HAP-1 (cell line): ENCODE data around the gene ANTXR1.
"Not testable (repeated sequence)": the region's sequence is repeated elsewhere in the genome, so short reads cannot be mapped to it uniquely, and the experiment has no call there.

Experiments used
- DNase-seq, 2 experiments: peaks; one replicate each; pipeline ENCODE4 v3.0.0-alpha.2; 2016 to 2020; ENCODE audit warnings: low spot score in 2 of 2
- H3K27me3 ChIP-seq: fragments of 250-450 bp; sonication (Bioruptor Pico); 2 replicates; pipeline ENCODE4 v1.5.1; 2020; ENCODE audit warnings: low read depth, mild to moderate bottlenecking, moderate library complexity
- H3K36me3 ChIP-seq: fragments of 250-450 bp; sonication (Bioruptor Pico); replicated peaks from 2 replicates; pipeline ENCODE4 v1.5.1; 2020; ENCODE audit warnings: mild to moderate bottlenecking
- H3K4me1 ChIP-seq: fragments of 250-450 bp; sonication (Bioruptor Pico); 2 replicates; pipeline ENCODE4 v1.5.1; 2020; ENCODE audit warnings: mild to moderate bottlenecking
- H3K4me3 ChIP-seq: fragments of 250-450 bp; sonication (Bioruptor Pico); 2 replicates; pipeline ENCODE4 v1.5.1; 2020; ENCODE audit warnings: mild to moderate bottlenecking, moderate library complexity
- H3K9me3 ChIP-seq: fragments of 250-450 bp; sonication (Bioruptor Pico); 2 replicates; pipeline ENCODE4 v1.5.1; 2020; ENCODE audit warnings: mild to moderate bottlenecking, moderate library complexity
- in situ Hi-C: fragments of 300-500 bp; cut with MboI; formaldehyde crosslinking; loops from 3 replicates; pipeline ENCODE4 v1.14.3; 2020; ENCODE audit warnings: low sequenced_read_pairs, inconsistent platforms, mixed read lengths

Gene ANTXR1

DNA sequence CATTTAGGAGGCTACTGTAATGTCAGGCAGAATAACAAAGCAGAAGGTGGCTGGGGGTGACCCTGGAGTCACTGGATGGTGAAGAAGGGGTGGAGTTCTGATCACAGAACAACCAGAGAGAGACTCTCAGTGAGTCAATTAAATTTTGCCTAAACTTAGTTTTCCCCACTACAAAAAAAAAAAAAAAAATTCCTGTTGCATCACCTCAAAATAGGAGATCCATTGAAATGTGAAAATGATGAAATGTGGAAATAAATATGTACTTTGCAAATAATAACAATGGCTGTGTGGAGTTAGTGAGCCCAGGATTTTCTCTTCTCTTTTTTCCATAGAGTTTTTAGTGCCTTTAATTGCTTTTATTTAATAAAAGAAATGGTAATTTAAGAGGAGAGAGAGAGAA is 208.5 kb downstream of the ANTXR1 start:
- no peak overlapping the region for H3K4me3 ChIP-seq
- DNase-seq, result no peak
- in situ Hi-C loops, result no loop called here
- no peaks in the 10 kb centered on the region; the same call in 1 of the 2 replicates for H3K9me3 ChIP-seq
- H3K27me3 ChIP-seq, result no peaks in the 10 kb centered on the region
- H3K36me3 ChIP-seq, result no peaks in the 10 kb centered on the region
- no peaks in the 10 kb centered on the region for H3K4me1 ChIP-seq

DNA sequence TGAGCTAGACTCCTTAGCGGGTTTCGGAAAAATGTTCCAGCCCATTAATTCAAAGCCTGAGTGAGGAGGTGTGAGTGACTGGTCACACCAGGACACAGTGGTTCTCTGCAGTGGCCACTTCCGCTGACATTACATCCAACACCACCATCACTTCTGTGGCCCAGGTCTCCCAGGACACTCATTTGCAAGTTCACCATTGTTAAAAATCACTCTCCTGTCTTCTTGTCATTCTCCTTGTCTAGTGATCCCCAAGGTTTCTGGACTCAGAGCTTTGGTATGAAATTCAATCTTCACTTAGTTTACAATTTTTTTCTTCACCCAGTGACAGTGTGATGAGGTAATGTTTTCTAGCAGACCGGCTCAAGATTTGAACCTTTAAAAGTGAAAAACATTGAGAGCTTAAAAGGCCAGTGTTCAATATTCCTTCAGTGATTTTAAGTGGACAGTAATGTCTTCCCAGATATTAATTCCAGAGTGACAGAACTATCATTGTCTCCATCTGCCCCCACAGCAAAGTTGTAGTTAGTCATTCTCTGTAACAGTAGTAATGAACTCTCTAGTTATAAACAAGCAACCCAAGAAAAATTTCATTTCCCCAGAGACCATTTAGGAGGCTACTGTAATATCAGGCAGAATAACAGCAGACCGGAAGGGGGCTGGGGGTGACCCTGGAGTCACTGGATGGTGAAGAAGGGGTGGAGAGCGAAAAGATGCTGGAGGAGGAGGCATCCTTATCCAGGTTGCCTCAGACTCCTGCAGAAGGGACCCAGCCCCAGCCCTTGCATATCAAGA is 209.2 kb downstream of the ANTXR1 start:
- no peak overlapping the region for H3K4me3 ChIP-seq
- DNase-seq, result no peak
- H3K9me3 ChIP-seq, result no peaks in the 10 kb centered on the region; the same call in 1 of the 2 replicates
- H3K4me1 ChIP-seq, result no peaks in the 10 kb centered on the region
- no peaks in the 10 kb centered on the region for H3K27me3 ChIP-seq
- in situ Hi-C loops, result no loop called here
- H3K36me3 ChIP-seq, result no peaks in the 10 kb centered on the region

DNA sequence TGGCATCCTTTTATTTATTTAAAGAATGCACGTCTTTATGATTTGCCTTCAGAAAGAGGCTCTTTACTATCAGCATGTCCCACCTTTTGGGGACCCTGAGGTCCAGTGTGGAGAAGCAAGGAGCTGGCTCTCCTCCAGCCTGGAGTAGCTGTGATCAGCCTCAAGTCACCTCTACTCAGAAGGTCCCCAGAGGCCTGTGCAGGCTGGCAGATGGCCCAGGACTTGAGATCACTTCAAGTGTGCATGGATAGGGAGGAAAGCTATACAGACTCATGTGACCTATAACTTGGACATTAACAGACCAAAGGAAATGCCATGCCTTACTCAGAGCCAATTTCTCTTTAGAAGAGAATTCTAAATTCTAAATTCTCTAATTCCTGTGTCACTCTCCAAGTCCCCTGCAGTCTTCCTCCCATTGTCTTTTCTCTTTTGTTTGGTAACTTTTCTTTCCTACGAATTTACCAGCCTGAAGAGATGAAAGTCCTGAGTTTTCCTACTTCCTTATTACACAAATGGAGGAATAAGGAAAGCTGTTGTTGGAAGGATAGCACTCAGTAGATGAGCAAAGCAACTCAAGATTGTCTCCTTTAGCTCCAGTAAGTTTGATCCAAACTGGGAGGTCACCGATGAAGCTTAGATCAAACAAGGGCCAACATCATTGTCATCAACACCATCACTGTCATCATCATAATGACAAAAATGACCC is 210.1 kb downstream of the ANTXR1 start:
- no peak overlapping the region for H3K4me3 ChIP-seq
- no peaks in the 10 kb centered on the region for H3K4me1 ChIP-seq
- no peaks in the 10 kb centered on the region for H3K27me3 ChIP-seq
- no peaks in the 10 kb centered on the region for H3K36me3 ChIP-seq
- in situ Hi-C loops, result no loop called here
- no peak for DNase-seq
- H3K9me3 ChIP-seq, result no peaks in the 10 kb centered on the region; the same call in 1 of the 2 replicates

DNA sequence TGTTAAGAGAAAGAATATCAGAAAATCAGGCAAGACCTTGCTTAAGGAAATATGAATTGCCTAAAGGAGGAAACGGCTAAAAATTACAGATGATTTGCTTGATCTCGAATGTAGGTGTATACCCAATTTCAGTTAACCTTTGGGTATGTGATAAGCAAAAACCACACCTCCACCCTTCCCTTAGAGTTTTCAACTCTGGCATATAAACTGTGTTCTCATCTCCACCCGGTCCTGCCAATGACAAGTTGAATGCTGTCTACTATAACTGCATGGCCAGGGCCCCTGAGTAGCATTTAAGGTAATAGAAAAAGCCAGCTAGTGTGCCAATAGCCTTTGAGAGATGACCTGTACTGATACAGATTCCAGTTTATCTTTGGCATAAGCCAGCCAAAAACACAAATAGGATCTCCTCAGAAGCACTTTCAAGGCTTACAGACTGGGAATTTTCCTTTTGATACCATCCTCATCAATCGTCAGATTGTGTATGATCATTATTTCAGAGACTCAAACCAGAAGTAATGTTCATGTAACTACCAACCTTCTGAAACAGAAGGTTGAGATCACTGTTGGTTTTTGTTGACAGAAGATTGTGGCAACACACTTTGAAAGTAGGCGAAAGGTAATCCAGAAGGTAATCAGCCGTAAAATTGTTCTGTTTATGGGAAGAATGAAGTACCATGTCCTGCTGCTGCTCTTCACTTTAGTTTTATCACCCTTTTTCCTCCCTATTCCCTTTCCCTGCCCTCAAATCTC is 211.0 kb downstream of the ANTXR1 start:
- H3K9me3 ChIP-seq, result no peaks in the 10 kb centered on the region; the same call in 1 of the 2 replicates
- H3K27me3 ChIP-seq, result no peaks in the 10 kb centered on the region
- H3K4me3 ChIP-seq, result no peak overlapping the region
- in situ Hi-C loops, result no loop called here
- no peaks in the 10 kb centered on the region for H3K36me3 ChIP-seq
- DNase-seq, result no peak
- no peaks in the 10 kb centered on the region for H3K4me1 ChIP-seq

DNA sequence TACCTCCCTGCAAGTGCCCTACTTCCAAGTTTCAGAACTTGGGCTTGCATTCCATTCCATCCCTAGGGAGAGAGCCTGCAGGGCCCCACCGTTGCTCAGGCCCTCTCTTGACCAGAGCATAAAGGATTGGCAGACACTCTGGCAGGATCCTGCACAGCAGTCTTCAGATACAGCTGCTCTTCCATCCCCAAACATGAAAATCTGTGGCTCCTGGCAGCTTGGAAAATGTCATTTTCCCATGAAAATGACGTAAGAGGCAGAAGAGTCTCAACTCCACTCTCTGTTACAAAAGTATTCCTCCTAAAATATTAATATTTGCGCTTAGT is 211.5 kb downstream of the ANTXR1 start:
- Histone ChIP-seq H3K9me3 (no peaks in the 10 kb centered on the region; the same call in 1 of the 2 replicates), H3K4me3 (no peak overlapping the region), H3K36me3 (no peaks in the 10 kb centered on the region), H3K4me1 (no peaks in the 10 kb centered on the region), H3K27me3 (no peaks in the 10 kb centered on the region)
- no peak for DNase-seq
- in situ Hi-C loops, result no loop called here

DNA sequence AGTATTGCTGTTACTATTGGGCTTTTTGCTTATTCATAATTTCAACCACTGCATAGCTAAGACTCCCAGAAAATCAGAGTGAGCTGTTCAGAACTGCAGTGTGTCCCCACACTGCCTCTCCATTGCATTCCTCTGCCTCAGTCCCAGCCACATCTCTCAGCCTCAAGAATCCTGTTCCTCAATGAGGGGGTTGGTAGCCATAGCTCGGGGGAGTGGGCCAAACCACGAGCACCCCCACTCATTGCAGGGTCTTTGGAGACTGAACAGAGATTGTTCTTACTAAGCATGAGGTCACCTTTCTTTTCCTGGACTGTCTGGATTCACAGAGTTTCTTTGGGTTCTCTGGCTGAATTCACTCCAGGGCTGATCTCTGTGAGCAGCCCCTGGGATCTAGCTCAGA is 213.0 kb downstream of the ANTXR1 start:
- in situ Hi-C loops, result no loop called here
- no peaks in the 10 kb centered on the region for H3K4me1 ChIP-seq
- H3K27me3 ChIP-seq, result no peaks in the 10 kb centered on the region
- DNase-seq, result no peak
- H3K4me3 ChIP-seq, result no peak overlapping the region
- H3K9me3 ChIP-seq, result no peaks in the 10 kb centered on the region; the same call in 1 of the 2 replicates
- H3K36me3 ChIP-seq, result no peaks in the 10 kb centered on the region

DNA sequence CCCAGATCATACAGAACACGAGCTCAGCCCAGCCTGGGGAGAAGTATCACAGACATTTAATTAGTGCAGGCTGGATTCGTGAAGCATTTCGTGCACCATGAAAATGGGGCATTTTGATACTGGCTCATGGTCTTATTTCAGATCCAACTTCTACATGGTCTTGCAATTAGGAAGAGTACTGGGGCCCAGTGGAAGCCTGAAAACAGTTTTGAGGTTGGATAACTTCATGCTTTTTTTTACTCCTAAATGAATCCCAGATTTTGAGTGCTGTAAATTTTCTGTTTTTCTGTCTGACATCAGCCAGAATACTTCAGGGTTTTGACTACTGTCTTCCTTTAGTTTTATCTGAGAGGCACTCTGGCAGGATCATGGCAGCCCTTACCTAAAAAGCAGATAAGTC is 213.9 kb downstream of the ANTXR1 start:
- H3K27me3 ChIP-seq, result no peaks in the 10 kb centered on the region
- in situ Hi-C loops, result no loop called here
- DNase-seq, result no peak
- H3K36me3 ChIP-seq, result no peaks in the 10 kb centered on the region
- H3K4me1 ChIP-seq, result no peaks in the 10 kb centered on the region
- no peaks in the 10 kb centered on the region; the same call in 1 of the 2 replicates for H3K9me3 ChIP-seq
- H3K4me3 ChIP-seq, result no peak overlapping the region

DNA sequence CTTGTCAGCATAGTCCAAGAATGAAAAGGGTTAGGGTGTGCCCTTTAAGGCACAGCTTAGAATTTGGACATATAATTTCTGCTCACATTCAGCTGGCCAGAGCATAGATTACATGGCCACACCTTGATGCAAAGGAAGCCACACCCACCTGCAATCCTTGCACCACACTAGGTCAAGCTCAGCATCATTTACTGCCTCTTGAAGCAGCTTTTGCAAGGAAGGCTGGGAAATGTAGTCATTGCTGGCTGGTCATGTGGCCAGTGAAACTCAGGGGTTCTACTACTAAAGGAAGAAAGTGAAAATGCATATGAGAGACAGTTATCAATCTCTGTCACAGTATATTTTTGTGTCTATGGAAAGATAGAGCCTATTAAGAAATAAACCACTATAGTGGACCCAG is 214.7 kb downstream of the ANTXR1 start:
- H3K4me1 ChIP-seq, result no peaks in the 10 kb centered on the region
- no peaks in the 10 kb centered on the region for H3K36me3 ChIP-seq
- no peaks in the 10 kb centered on the region for H3K27me3 ChIP-seq
- no peak for DNase-seq
- H3K9me3 ChIP-seq, result no peaks in the 10 kb centered on the region; the same call in 1 of the 2 replicates
- no peak overlapping the region for H3K4me3 ChIP-seq
- in situ Hi-C loops, result no loop called here

DNA sequence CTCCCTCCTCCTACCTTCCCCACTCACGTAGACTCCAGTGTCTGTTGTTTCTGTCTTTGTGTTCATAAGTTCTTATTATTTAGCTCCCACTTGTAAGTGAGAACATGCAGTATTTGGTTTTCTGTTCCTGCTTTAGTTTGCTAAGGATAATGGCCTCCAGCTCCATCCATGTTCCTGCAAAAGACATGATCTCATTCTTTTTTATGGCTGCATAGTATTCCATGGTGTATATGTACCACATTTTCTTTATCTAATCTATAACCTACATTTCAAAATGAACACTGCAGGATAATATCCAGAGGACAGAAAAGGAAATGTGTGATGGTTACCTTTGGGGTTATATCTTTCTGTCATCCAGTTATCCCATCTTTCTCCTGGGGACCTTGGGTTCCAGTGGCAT is 218.0 kb downstream of the ANTXR1 start:
- in situ Hi-C loops, H3K27me3 ChIP-seq, H3K9me3 ChIP-seq, H3K4me3 ChIP-seq, DNase-seq, H3K36me3 ChIP-seq, H3K4me1 ChIP-seq: not testable (repeated sequence)

DNA sequence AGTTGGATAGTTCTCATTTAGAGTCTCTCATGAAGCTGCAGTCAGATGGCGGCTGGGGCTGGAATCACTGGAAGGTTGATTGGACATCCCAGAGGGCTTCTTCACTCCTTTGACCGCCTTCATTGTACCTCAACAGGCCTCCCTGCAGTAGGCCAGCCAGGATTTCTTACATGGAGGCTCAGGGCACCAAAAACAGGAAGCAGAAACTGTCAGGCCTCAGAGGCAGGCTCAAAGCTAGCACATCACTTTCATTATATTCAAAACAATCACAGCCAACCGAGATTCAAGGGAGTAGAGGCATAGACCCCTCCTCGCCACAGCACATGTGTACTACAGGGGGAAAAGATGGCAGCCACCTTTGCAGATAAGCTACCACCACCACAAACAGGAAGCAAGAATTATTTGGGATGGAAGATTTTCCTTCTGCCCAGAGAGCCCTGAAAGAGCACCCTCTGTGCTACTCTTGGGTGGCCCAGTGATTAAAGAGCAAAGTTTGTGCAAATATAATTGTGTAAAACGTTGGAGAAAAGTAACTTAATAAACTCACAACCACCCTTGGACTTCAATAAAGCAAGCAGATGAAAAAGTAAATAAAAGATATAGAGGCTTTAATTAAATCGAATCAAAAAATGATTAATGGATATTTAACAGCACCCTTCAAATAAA is 218.8 kb downstream of the ANTXR1 start:
- H3K4me1 ChIP-seq, result peaks cover 3% of the 10 kb centered on the region; the same call in 1 of the 2 replicates
- in situ Hi-C loops, result no loop called here
- H3K36me3 ChIP-seq, result no peaks in the 10 kb centered on the region
- no peaks in the 10 kb centered on the region for H3K27me3 ChIP-seq
- H3K9me3 ChIP-seq, result no peaks in the 10 kb centered on the region
- no peak for DNase-seq
- no peak overlapping the region for H3K4me3 ChIP-seq

DNA sequence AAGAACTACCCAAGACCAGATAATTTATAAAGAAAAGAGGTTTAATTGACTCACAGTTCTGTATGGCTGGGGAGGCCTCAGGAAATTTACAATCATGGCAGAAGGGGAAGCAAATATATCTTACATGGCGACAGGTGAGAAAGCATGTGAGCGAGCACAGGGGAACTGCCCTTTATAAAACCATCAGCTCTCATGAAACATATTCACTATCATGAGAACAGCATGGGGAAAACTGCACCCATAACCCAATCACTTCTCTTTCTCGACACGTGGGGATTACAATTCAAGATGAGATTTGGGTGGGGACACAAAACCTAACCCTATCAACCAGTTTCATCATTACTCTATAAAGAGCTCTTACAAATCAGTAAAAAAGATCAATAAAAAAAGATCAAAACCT is 222.9 kb downstream of the ANTXR1 start:
- DNase-seq, H3K4me3 ChIP-seq, H3K4me1 ChIP-seq, H3K27me3 ChIP-seq, in situ Hi-C loops, H3K9me3 ChIP-seq, H3K36me3 ChIP-seq: not testable (repeated sequence)

DNA sequence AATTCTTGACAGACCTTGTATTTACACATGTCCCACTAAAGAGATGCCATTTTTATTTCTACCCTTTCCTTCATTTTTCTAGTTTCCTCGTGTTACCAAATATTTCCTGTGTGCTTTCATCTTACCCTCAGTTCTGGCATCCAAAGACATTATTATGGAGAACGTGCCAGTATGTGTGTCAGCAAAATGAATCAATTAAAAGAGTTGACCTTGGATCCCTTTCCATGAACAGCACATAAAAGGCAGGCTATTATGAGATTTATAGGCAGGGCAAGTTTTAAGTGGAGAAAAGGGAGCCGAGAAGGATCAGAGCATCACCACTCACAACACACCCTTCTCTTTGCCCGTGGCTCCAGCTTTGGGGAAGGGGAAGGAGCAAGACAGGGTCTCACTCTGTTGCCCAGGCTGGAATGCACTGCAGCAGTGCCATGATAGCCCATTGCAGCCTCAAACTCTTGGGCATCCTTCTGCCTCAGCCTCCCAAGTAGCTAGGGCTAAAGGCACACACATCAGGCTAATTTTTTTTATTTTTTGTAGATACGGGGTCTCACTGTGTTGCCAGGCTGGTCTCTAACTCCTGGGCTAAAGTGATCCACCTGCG is 224.2 kb downstream of the ANTXR1 start:
- Histone ChIP-seq H3K9me3 (no peaks in the 10 kb centered on the region), H3K4me3 (no peak overlapping the region), H3K36me3 (no peaks in the 10 kb centered on the region), H3K27me3 (no peaks in the 10 kb centered on the region), H3K4me1 (peaks cover 5% of the 10 kb centered on the region; the same call in 1 of the 2 replicates)
- in situ Hi-C loops, result no loop called here
- DNase-seq, result peak in 1 of 2 experiments; percentile 42

DNA sequence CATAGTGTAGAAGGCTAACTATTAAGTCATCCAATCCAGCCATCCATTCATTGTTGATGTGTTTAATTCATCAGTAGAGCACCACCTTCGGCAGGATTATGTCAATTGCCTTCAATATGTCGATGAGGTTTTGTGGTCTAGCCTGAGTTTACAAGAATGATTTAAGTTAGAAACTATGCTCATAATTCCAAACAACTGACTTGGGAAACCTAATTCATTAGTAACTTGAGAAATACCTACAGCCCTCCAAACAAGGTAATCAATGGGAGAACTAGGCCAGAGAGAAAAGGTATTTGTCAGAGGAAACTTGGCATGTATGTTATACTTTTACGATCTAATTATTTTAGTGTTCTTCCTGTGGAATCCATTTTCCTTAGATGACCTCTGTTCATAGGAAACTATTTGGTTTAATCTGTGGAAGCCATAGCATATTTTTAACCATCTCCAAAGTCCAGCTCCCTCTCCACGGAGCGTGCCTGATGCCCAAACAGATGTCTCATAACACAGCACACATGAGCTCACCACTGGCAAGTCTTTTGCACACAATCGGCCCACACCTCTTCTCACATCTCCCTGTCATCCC is 225.6 kb downstream of the ANTXR1 start:
- peaks cover 5% of the 10 kb centered on the region; the same call in 1 of the 2 replicates for H3K4me1 ChIP-seq
- H3K9me3 ChIP-seq, result no peaks in the 10 kb centered on the region
- H3K36me3 ChIP-seq, result no peaks in the 10 kb centered on the region
- H3K27me3 ChIP-seq, result no peaks in the 10 kb centered on the region
- no peak for DNase-seq
- no peak overlapping the region for H3K4me3 ChIP-seq
- in situ Hi-C loops, result no loop called here
